Stimulated activated CD4-positive, alpha-beta T cell treated with anti-CD3 and anti-CD28 coated beads, Interleukin-4, amount 100 ng/mL, for 4 hours (primary cell): Measurements from ENCODE around the gene PRR14.
"Not testable (repeated sequence)": the region's sequence is repeated elsewhere in the genome, so short reads cannot be mapped to it uniquely, and the experiment has no call there.

Experiments used
- DNase-seq, 2 experiments: peaks; one replicate each; pipeline ENCODE4 v3.0.0-alpha.2; 2020

PRR14 gene

DNA sequence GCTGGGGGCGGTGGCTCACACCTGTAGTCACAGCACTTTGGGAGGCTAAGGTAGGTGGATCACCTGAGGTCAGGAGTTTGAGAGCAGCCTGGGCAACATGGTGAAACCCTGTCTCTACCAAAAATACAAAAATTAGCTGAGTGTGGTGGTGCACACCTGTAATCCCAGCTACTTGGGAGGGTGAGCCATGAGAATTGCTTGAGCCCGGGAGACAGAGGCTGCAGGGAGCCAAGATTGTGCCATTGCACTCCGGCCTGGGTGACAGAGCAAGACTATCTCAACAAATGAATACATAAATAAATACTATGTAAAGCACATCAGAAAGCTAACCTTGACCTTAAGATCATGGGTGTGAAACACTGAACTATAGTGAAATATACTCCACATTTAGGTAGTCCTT is 45.9 kb downstream of the PRR14 start:
- DNase-seq: not testable (repeated sequence)

DNA sequence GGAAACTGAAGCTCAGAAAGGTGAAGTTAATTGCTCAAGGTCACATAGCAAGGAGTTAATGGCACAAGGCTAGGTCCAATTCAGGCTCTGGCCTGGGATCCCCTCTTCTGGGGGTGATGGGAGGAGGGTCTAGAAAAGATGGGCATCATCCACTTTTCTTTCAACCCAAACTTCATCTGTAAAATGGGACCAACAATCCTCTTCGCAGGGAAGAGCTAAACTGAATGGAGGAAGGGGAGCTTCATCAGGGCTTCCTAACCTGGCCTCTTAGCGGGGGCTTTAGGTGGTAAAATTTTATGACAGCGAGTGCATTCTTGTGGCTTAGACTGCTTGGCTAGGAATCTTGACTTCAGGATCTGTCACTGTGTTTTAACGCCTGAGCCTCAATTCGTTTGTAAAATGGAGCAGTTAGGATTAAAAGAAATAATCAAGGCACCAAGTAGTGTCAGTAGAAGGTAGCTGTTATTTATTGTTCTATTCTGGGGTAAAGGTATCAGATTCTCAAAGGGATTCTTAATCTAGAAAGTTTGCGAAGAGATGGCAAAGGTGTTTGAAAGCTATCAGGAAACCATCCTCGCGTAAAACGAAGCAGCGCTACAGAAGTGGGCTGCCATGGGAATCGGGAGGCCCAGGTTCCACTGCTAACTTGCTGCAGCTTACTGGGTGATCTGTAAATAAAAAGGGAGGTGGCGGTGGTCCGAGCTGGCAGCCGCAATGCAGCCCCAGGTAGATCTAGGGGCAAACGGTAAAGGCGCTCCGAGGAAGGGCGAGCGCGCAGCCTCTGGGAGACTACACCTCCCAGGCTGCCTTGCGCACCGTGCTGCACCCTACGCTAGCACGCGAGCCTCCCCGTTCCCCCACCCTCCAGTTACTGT is 46.7 kb downstream of the PRR14 start:
- DNase-seq: no peak

DNA sequence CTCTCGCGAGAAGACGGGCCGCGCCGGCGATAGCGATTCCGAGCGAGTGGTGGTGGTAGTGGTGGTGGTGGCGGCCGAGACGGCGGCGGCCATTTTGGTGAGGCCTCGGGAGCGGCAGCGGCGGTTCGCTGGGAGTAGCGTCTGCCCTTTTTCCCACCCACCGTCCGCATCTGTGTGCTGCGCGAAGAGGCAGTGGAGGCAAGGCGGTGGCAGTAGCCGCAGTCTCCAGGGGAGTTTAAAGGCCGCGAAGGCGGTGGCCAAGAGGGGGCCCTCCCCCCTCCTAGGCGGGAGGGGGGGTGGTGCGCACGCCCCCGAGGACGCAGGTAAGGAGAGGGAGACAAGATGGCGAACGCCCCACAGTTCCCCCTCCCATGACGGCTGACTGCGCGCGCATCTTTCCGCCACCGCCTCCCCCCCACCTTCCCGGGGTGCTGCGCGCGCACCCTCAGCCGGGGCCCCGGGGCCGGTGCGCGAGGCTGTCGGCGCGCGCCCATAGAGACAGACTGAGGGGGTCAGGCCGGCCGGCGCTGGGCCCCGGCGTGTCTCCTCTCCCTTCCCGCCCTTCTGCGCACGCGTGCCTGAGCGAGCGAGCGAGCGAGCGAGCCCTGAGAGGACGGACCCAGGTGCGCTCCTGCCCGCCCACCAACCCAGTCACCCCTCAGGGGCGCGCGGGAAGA is 47.5 kb downstream of the PRR14 start:
- DNase-seq: peak; percentile 99

GRCh38 chr16:30698816-30699614 is 48.3 kb downstream of the PRR14 start, which contains the start of gene SRCAP:
Gene SRCAP (plus strand): TSS chr16:30699171. CDS start chr16:30700825, 1,654 bp downstream.
- DNase-seq: peak; percentile 85 to 87

DNA sequence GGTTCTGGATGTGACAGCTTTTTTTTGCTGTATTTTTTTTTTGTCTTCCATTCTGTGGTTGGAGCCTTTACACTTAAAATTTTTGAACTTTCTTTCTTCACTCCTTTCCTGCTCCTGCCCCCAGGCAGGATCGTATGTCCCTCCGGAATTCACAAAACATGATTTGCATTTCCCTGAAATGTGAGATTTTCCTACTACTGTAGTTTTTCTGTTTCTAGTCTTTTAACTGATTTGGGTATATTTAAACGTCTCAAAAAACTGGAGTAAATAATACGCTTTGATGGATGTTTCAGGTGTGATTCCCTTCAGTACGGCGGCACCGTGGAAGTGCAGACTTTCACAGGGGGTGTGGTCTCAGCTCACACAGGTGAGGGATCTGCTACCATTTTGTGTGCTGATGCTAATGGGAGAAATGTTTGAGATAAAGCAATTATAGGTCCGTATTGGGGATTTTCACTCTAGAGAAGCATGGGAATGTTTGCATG is 48.9 kb downstream of the PRR14 start:
- no peak for DNase-seq

DNA sequence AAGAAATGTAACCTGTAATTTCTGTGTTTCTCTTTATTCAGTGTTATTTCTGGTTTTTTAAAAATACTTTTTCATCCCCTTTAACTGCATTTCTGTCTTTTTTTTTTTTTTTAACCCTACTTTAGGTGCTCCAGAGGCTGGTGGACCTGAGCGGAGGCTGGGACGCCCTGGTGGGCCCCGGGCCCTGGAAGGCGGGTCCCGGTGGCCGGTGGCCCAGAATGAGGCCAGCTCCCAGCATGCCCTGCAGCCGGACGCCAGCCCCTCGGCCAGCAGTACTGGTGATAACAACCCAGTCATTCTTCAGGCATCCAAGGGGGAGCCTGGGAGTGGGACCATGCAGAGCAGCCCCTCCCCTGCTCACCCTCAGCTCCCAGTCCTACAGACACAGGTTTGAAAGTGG is 49.7 kb downstream of the PRR14 start:
- DNase-seq: no peak

DNA sequence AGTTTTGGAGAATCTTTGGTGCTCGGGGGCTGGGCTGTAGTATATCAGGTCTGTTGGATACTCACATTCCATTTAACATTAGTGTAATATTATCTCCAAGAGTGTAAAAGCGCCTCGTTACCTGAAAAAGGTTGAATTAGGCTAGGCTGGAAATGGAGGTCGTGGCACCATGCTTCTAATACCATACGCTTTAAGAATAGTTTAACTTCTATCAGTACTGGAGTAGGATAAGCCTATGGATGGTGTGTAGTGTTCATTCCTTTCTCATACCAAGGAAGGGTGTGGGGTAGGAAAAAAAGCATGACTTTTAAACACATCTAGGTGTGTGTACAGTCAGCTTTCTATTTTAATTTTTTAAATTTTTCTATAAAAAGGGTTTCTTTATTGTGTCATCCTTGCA is 50.2 kb downstream of the PRR14 start:
- DNase-seq: no peak

DNA sequence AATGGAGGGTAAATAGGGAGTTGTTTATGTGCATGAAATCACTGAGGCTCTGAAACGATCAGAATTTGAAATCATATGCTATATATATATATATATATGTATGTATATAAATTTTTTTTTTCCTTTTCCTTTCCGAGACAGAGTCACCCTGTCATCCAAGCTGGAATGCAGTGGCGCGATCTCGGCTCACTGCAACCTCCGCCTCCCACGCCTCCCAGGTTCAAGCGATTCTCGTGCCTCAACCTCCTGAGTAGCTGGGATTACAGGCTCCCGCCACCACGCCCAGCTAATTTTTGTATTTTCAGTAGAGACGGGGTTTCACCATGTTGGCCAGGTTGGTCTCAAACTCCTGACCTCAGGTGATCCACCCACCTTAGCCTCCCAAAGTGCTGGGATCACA is 52.3 kb downstream of the PRR14 start:
- DNase-seq: not testable (repeated sequence)

DNA sequence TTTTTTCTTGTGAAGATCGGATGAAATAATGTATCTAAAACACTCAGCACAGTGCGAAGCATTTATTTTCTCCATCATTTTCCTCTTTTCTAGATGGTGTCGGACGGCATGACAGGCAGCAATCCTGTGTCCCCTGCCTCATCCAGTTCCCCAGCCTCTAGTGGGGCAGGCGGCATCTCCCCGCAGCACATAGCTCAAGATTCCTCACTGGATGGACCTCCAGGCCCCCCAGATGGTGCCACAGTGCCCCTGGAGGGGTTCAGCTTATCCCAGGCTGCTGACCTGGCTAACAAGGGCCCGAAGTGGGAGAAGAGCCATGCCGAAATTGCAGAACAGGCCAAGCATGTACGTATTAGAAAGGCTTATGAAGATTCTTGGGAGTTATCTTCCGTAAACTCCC is 53.2 kb downstream of the PRR14 start:
- no peak for DNase-seq
